Endothelial cell of hepatic sinusoid (primary cell): ENCODE data around the gene ITGAX.
"Not testable (repeated sequence)": the region's sequence is repeated elsewhere in the genome, so short reads cannot be mapped to it uniquely, and the experiment has no call there.

Experiments
- in situ Hi-C: cut with HindIII; loops from 2 replicates; pipeline ENCODE4 v1.10.0; 2017; ENCODE audit warnings: low sequenced_read_pairs

The ITGAX gene

DNA sequence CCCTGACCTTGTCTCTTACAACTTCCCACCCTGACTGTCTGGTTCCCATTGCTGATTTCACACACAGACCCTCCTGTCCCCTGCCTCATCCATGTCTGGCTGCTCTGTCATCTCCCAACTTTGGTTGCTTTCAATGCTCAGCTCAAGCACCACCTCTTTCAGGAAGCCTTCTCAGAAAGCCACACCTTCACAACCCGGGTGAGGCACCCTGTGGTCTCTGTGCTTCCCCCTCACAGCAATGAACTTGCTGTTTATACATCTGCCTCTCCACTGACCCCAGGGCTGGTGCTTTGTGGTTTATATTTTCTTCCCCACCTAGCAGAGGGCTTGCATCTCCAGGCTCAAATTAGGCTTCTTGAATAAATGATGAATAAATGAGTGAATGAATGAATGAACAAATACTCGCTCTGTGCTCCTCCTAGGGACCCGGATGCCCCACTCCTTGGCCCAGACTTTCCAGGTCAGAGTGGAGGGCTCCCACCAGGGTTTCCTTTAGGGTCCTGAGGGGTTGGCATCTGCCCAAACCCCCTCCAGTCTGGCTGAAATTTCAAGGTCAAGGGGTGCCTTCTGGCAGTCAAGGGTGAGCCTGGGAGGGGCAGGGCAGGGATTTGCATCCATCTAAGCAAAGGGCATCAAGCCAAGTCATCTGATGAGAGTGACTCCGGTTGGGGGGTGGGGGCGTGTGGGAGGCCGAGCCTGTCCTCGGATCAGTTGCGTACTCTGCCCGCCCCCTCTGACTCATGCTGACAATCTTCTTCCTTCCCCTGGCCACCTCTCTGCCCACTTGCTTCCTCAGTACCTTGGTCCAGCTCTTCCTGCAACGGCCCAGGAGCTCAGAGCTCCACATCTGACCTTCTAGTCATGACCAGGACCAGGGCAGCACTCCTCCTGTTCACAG, at the start of gene ITGAX:
ITGAX (plus strand) TSS at position 783 of the 898 bp plus-strand sequence; CDS start at position 862, 79 bp downstream.
- in situ Hi-C loops: no loop called here

DNA sequence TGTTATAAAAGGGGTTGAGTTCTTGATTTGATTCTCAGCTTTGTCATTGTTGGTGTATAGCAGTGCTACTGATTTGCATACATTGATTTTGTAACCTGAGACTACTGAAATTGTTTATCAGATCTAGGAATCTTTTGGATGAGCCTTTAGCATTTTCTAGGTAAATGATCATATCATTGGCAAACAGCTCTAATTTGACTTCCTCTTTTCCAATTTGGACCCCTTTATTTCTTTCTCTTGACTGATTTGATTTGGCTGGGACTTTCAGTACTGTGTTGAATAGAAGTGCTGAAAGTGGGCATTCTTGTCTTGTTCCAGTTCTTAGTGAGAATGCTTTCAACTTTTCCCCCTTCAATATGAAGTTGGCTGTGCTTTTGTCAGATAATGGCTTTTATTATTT, 49.8 kb upstream of the ITGAX start:
- in situ Hi-C loops: no loop called here

DNA sequence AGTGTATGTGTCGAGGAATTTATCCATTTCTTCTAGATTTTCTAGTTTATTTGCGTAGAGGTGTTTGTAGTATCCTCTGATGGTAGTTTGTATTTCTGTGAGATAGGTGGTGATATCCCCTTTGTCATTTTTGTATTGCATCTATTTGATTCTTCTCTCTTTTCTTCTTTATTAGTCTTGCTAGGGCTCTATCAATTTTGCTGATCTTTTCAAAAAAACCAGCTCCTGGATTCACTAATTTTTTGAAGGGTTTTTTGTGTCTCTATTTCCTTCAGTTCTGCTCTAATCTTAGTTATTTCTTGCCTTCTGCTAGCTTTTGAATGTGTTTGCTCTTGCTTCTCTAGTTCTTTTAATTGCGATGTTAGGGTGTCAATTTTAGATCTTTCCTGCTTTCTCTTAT, 46.6 kb upstream of the ITGAX start:
- in situ Hi-C loops: not testable (repeated sequence)

DNA sequence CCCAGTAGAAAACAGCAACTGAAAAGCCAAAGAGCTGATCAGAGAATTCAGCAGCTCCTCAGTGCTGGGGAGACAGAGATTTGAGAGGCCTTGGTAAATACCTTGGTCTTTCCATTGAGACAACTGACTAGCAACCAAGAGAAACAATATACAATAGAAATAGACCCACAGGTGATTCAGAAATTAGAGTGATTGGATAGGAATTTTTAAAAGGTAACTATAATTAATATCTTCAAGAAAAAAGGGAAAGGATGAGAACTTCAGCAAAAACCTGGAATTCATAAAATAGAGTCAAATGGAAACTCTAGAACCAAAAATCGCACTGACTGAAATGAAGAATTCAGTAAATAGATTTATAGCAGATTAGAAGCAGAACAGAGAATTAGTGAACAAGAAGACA, 32.5 kb upstream of the ITGAX start:
- in situ Hi-C loops: no loop called here

DNA sequence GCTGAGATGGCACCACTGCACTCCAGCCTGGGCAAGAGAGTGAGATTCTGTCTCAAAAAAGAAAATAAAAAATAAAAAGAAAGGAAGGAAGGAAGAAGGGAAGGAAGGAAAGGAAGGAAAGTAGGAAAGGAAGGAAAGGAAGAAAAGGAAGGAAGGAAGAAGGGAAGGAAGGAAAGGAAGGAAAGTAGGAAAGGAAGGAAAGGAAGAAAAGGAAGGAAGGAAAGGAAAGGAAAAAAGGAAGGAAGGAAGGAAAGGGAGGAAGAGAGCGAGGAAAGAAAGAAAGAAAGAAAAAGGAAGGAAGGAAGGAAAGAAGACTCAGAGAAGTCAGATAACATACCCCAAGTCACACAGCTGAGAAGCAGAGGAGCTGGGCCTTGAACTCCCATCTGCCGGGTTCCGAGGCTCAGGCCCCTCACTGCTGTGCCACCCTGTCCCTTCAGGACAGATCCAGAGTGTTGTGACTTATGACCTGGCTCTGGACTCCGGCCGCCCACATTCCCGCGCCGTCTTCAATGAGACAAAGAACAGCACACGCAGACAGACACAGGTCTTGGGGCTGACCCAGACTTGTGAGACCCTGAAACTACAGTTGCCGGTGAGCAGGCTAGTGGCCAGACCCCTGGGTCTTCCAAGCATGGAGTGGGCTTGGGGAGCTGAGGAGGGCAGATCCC, 30.9 kb upstream of the ITGAX start:
- in situ Hi-C loops: no loop called here

DNA sequence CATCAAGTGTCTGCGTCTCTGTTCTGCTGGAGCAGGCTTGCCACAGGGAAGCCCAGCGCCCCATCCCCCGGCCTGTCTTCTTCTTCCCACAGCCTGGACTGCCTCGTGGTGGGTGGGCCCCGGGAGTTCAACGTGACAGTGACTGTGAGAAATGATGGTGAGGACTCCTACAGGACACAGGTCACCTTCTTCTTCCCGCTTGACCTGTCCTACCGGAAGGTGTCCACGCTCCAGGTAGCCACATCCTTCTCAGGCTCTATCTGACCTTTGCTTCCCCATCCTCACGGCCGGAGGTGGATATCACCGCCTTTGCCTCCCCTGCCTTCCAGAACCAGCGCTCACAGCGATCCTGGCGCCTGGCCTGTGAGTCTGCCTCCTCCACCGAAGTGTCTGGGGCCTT, 29.8 kb upstream of the ITGAX start:
- in situ Hi-C loops: no loop called here

DNA sequence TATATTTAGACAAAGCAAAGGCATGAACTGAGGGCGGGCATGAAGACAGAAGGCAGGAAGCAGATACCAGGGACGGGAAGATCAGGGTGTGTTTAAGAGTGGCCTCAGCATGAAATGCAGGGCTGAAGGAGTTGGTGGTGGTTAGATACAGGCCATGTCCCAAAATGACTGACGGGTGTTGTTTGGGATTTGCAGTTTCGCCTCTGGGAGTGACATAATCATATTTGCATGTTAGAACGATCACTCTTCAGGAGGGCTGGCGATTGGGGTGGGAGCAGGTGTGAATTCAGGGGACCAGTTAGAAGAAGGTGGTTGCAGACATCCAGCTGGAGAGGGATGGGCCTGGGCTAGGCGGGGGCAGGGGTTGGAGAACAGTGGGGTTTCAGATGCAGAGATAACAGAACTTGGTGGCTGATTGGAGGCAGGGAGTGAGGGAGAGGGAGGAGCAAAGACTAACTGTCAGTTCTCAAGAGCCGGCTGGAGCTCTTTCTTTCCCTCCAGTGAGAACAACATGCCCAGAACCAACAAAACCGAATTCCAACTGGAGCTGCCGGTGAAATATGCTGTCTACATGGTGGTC, 27.2 kb upstream of the ITGAX start:
- in situ Hi-C loops: no loop called here

DNA sequence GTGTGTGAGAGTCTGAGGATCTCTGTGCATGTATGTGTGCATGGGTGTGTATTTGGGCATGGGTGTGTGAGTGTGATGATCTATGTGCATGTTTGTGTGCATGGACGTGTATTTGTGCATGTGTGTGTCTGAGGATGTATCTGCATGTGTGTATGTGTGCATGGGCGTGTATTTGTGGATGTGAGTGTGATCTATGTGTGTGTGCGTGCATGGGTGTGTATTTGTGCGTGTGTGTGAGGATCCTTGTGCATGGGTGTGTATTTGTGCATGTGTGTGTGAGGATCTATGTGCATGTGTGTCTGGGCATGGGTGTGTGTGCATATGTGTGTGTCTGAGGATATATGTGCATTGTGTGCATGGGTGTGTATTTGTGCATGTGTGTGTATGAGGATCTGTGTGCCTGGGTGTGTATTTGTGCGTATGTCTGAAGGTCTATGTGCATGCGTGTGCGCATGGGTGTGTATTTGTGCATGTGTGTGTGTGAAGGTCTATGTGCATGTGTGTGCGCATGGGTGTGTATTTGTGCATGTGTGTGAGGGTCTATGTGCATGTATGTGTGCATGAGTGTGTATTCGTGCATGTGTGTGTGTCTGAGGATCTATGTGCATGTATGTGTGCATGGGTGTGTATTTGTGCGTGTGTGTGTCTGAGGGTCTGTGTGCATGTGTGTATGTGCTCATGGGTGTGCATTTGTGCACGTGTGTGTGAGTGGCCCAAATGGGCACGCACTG, 26.5 kb upstream of the ITGAX start:
- in situ Hi-C loops: no loop called here

DNA sequence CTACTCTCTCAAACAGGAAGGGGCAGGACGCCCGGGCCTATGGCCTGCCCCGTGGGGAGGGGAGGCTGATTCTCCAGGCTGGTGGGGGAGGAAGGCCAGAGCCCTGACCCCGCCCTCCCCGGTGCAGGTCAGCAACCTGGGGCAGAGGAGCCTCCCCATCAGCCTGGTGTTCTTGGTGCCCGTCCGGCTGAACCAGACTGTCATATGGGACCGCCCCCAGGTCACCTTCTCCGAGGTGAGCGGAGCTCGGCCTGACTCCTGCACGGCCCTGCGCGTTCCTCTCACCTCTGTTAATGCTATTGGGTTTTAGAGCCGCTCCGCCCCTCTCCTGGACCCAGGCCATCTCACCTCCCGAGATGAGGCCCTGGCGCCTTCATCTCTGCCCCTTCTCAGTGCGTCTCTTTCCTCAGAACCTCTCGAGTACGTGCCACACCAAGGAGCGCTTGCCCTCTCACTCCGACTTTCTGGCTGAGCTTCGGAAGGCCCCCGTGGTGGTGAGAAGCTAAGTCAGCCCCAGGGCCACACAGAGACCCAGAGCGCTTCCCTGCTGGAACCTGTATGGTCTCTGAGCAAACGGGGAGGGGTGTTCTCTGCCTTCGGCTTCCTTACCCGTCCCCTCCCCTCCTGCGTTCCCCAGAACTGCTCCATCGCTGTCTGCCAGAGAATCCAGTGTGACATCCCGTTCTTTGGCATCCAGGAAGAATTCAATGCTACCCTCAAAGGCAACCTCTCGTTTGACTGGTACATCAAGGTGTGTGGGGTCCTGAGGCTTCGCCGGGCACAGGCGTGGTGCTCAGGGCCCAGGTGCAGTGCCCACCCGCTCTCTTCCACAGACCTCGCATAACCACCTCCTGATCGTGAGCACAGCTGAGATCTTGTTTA, 25.1 kb upstream of the ITGAX start:
- in situ Hi-C loops: loop anchor here (5.0 kb wide), 1 partner anchor 78 kb away; no protein-coding TSS in a partner anchor

DNA sequence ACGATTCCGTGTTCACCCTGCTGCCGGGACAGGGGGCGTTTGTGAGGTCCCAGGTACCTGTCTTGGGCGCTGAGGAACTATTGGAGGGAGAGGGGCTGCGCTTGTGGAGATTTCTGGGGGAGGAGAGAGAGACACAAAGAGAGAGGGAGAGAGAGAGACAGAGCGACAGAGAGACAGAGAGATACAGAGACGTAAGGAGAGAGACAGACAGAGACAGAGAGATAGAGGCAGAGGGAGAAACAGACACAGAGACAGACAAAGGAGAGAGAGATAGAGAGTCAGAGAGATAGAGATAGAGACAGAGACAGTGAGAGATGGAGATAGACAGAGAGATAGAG, 24.5 kb upstream of the ITGAX start:
- in situ Hi-C loops: loop anchor here (5.0 kb wide), 1 partner anchor 78 kb away; no protein-coding TSS in a partner anchor

DNA sequence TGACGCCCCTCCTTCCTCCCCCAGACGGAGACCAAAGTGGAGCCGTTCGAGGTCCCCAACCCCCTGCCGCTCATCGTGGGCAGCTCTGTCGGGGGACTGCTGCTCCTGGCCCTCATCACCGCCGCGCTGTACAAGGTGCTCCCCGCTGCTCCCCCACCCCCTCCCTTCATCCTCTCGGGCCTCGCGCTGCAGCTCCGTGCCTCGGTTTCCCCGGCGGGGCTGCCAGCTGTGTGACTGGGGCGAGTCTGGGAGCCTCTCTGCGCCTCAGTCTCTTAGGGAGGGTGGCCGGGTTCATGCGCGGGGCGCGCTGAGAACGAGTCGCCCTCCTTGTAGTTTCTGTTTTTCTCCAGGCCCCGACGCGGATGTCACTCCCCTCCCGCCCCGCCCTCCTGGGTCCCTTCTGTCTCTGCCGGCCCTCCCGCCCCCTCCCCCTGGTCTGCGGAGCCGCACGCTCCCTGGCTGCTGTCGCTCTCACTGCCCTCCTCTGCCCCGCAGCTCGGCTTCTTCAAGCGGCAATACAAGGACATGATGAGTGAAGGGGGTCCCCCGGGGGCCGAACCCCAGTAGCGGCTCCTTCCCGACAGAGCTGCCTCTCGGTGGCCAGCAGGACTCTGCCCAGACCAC, 23.7 kb upstream of the ITGAX start:
- in situ Hi-C loops: loop anchor here (5.0 kb wide), 1 partner anchor 79 kb away; no protein-coding TSS in a partner anchor

DNA sequence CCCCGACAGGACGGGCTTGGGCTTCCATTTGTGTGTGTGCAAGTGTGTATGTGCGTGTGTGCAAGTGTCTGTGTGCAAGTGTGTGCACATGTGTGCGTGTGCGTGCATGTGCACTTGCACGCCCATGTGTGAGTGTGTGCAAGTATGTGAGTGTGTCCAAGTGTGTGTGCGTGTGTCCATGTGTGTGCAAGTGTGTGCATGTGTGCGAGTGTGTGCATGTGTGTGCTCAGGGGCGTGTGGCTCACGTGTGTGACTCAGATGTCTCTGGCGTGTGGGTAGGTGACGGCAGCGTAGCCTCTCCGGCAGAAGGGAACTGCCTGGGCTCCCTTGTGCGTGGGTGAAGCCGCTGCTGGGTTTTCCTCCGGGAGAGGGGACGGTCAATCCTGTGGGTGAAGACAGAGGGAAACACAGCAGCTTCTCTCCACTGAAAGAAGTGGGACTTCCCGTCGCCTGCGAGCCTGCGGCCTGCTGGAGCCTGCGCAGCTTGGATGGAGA, 23.1 kb upstream of the ITGAX start:
- in situ Hi-C loops: loop anchor here (5.0 kb wide), 1 partner anchor 80 kb away; no protein-coding TSS in a partner anchor

DNA sequence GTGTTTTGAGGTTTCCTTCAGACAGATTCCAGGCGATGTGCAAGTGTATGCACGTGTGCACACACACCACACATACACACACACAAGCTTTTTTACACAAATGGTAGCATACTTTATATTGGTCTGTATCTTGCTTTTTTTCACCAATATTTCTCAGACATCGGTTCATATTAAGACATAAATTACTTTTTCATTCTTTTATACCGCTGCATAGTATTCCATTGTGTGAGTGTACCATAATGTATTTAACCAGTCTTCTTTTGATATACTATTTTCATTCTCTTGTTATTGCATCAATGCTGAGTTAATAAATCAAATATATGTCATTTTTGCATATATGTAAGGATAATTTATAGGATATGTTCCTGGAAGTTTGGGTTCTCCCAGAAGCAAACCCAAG, 22.4 kb upstream of the ITGAX start:
- in situ Hi-C loops: loop anchor here (5.0 kb wide), 1 partner anchor 80 kb away; no protein-coding TSS in a partner anchor

DNA sequence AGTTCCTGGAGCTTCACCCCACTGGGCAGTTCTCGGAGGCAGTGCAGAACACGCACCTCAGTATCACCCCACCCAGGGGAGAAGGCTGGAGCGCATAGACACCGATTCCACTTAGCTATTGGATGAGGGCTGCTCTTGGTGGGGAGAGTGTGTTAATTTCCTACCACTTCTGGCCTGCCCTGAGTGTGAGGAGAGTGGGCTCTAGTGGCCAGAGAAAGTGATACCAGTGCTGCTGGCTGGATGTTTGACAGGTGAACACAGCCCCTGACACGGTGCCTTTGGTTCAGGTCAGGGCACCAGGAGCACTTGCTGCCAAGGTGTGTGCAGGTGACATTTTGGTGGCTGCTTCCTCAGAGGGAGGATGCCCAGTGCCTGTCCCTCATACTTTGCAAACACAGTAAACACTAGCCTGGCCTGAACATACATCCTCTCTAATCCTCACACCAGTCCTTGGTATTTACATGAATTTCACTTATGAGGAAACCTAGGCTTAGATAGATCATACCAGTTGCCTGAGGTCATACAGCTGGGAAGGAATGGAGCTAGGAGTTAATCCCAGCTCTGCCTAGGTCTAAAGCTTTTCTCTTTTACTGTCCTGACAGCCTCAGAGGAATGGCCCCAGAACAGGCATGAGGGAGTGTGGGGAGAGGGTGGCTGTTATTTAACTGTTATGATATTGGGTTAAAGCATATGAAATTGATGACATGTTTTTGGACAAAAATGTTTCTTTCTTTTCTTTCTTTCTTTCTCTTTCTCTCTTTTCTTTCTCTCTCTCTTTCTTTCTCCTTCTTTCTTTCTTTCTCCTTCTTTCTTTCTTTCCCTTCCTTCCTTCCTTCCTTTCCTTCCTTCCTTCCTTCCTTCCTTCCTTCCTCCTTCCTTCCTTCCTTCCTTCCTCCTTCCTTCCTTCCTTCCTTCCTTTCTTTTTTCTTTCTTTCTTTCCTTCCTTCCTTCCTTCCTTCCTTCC, 21.0 kb upstream of the ITGAX start:
- in situ Hi-C loops: loop anchor here (5.0 kb wide), 1 partner anchor 82 kb away; no protein-coding TSS in a partner anchor

DNA sequence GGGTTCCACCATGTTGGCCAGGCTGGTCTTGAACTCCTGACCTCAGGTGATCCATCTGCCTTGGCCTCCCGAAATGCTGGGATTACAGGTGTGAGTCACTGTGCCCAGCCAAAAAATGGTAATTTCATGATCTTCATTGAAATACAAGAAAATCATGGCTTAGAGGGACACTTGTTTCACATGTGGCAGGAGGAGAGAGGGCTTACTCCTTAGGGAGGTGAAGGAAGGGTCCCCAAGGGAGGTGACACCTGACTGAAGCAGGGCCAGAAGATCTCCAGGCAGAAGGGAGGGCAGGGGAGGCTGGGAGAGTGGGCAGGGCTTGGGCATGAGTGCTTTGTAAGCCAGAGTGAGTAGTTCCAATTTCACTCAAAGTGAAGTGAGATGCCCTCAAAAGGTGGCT, 20.0 kb upstream of the ITGAX start:
- in situ Hi-C loops: loop anchor here (5.0 kb wide), 1 partner anchor 83 kb away; no protein-coding TSS in a partner anchor

DNA sequence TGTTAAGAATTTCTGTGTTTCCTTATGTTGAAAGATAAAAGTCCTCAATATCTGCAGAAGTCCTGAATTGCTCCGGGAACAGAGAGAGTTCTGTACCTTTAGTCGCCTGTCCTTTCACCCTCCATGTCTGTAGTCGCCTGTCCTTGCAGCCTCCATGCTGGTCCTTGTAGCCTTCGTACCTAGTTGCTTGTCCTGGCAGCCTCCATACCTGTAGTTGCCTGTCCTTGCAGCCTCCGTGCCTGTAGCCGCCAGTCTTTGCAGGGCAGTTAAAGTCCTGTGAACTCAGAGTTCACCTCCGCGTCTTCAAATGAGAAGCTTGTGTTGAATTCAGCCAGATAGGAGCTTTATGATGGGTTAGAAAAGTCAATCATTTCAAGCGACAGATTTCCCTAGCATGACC, 19.5 kb upstream of the ITGAX start:
- in situ Hi-C loops: no loop called here

DNA sequence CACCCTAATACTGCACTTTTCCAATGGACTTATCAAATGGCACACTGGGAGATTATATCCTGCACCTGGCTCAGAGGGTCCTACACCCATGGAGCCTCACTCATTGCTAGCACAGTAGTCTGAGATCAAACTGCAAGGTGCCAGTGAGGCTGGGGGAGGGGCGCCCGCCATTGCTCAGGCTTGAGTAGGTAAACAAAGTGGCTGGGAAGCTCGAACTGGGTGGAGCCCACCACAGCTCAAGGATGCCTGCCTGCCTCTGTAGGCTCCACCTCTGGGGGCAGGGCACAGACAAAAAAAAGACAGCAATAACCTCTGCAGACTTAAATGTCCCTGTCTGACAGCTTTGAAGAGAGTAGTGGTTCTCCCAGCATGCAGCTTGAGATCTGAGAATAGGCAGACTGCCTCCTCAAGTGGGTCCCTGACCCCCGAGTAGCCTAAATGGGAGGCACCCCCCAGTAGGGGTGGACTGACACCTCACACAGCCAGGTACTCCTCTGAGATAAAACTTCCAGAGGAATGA, 16.8 kb upstream of the ITGAX start:
- in situ Hi-C loops: not testable (repeated sequence)

DNA sequence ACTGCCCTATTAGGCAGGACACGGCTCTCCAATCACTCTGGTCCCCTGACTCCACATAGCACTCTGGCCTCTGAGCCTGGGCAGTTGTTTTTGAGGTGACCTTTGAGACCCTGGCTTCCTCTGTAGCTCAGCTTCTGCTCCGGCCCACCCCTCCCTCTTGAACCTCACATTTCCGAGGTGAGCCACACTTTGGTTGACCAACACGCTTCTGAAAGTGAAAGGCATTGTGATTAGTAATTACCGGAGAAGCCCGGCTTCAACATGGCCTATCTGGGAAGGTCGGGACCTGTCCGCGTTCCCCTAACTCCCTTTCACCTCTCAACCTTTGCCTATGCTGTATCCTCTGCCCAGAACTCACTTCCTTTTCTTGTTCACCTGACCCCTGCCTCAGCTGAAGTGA, 10.3 kb upstream of the ITGAX start:
- in situ Hi-C loops: no loop called here
